WTC11 (cell line): ENCODE results near the gene TRAPPC10. TPM values are rescaled to one million over a fixed set of nuclear protein-coding genes. Genes with fewer than 3 reads are reported as not detected.

Experiments used
- ATAC-seq: fragments of 200-7000 bp; cut with Tn5 transposase; 2 replicates; pipeline ENCODE4 v1.10.0; 2021; ENCODE audit warnings: mild to moderate bottlenecking, moderate library complexity
- CTCF ChIA-PET: fragments of 300-600 bp; sonication (Branson Sonifier 250); formaldehyde crosslinking; loops from one replicate; lab custom pipeline; 2021; ENCODE audit warnings: antibody characterized with exemption; lab: Charles Lee
- POLR2A ChIA-PET: fragments of 350-600 bp; sonication (Branson Sonifier 250); formaldehyde crosslinking; loops from one replicate; lab custom pipeline; 2021; ENCODE audit warnings: antibody characterized with exemption; lab: Charles Lee
- DNase-seq: peaks from one replicate; pipeline ENCODE4 v3.0.0; 2021; ENCODE audit warnings: low spot score
- H3K27ac Mint-ChIP-seq: 2 replicates; pipeline ENCODE4 v1.8.0; 2021; ENCODE audit warnings: mixed read lengths
- H3K27me3 Mint-ChIP-seq: 2 replicates; pipeline ENCODE4 v1.8.0; 2021; ENCODE audit warnings: low read depth, mild to moderate bottlenecking, moderate library complexity, mixed read lengths
- H3K36me3 Mint-ChIP-seq: 2 replicates; pipeline ENCODE4 v1.8.0; 2021; ENCODE audit warnings: mixed read lengths
- H3K4me1 Mint-ChIP-seq: 2 replicates; pipeline ENCODE4 v1.8.0; 2022; ENCODE audit warnings: mixed read lengths
- H3K4me3 Mint-ChIP-seq: 2 replicates; pipeline ENCODE4 v1.8.0; 2021; ENCODE audit warnings: mild to moderate bottlenecking, moderate library complexity, mixed read lengths
- H3K9me3 Mint-ChIP-seq: 2 replicates; pipeline ENCODE4 v1.8.0; 2021; ENCODE audit warnings: mixed read lengths
- AR ChIP-seq: fragments of 250-450 bp; sonication (Bioruptor Pico); IDR thresholded peaks from 2 replicates; pipeline ENCODE4 v1.9.0; 2021; ENCODE audit warnings: mild to moderate bottlenecking
- ARID4B ChIP-seq: sonication (generic); formaldehyde crosslinking; IDR thresholded peaks from 2 replicates; pipeline ENCODE4 v1.8.0; 2023; ENCODE audit warnings: missing genetic modification reagents, mild to moderate bottlenecking, borderline replicate concordance
- ATF1 ChIP-seq: sonication (generic); formaldehyde crosslinking; IDR thresholded peaks from 2 replicates; pipeline ENCODE4 v1.8.1; 2023; ENCODE audit warnings: mild to moderate bottlenecking, moderate library complexity, missing genetic modification reagents
- CREM ChIP-seq: sonication (generic); formaldehyde crosslinking; IDR thresholded peaks from 2 replicates; pipeline ENCODE4 v1.8.1; 2022; ENCODE audit warnings: mild to moderate bottlenecking, missing genetic modification reagents, moderate library complexity
- ELF4 ChIP-seq: sonication (generic); formaldehyde crosslinking; IDR thresholded peaks from 2 replicates; pipeline ENCODE4 v1.8.1; 2022; ENCODE audit warnings: low read depth, mild to moderate bottlenecking, moderate library complexity, missing genetic modification reagents
- GTF2I ChIP-seq: fragments of 250-450 bp; sonication (Bioruptor Pico); conservative IDR thresholded peaks from 2 replicates; pipeline ENCODE4 v1.4.0; 2021; ENCODE audit warnings: mild to moderate bottlenecking
- HMGXB4 ChIP-seq: sonication (generic); formaldehyde crosslinking; IDR thresholded peaks from 2 replicates; pipeline ENCODE4 v1.8.1; 2023; ENCODE audit warnings: mild to moderate bottlenecking, moderate library complexity, missing genetic modification reagents
- JUN ChIP-seq: sonication (generic); formaldehyde crosslinking; IDR thresholded peaks from 2 replicates; pipeline ENCODE4 v1.8.0; 2023; ENCODE audit warnings: mild to moderate bottlenecking, missing genetic modification reagents
- MAX ChIP-seq: sonication (generic); formaldehyde crosslinking; IDR thresholded peaks from 2 replicates; pipeline ENCODE4 v1.8.0; 2022; ENCODE audit warnings: mild to moderate bottlenecking, missing genetic modification reagents
- NR2C2 ChIP-seq: sonication (generic); formaldehyde crosslinking; IDR thresholded peaks from 2 replicates; pipeline ENCODE4 v1.8.0; 2022; ENCODE audit warnings: mild to moderate bottlenecking, missing genetic modification reagents
- OVOL2 ChIP-seq: fragments of 250-450 bp; sonication (Bioruptor Pico); IDR thresholded peaks from 2 replicates; pipeline ENCODE4 v1.9.0; 2021; ENCODE audit warnings: mild to moderate bottlenecking, borderline replicate concordance
- SOX15 ChIP-seq: fragments of 250-450 bp; sonication (Bioruptor Pico); IDR thresholded peaks from 2 replicates; pipeline ENCODE4 v1.9.0; 2021; ENCODE audit warnings: mild to moderate bottlenecking
- STAT6 ChIP-seq: sonication (generic); formaldehyde crosslinking; conservative IDR thresholded peaks from 2 replicates; pipeline ENCODE4 v1.8.1; 2023; ENCODE audit warnings: mild to moderate bottlenecking, low read depth, missing genetic modification reagents, moderate library complexity
- TCF7 ChIP-seq: sonication (generic); formaldehyde crosslinking; IDR thresholded peaks from 2 replicates; pipeline ENCODE4 v1.8.0; 2022; ENCODE audit warnings: mild to moderate bottlenecking, low read depth, missing genetic modification reagents, moderate library complexity
- ZBTB21 ChIP-seq: sonication (generic); formaldehyde crosslinking; IDR thresholded peaks from 2 replicates; pipeline ENCODE4 v1.8.1; 2023; ENCODE audit warnings: mild to moderate bottlenecking, missing genetic modification reagents, borderline replicate concordance
- total RNA-seq: library from RNA; stranded (reverse); gene quantifications from 3 replicates; pipeline ENCODE4 v1.2.3, GENCODE V29; 2021

The TRAPPC10 gene
- total RNA-seq, 1 experiment from 2014 or later, result 34.5 TPM

GRCh38 chr21:44057055-44057454 is 44.9 kb downstream of the TRAPPC10 start:
- H3K4me1 Mint-ChIP-seq, result no peaks in the 10 kb centered on the region
- H3K27ac Mint-ChIP-seq, result no peak overlapping the region
- peaks cover 24% of the 10 kb centered on the region for H3K36me3 Mint-ChIP-seq
- DNase-seq, result no peak
- H3K9me3 Mint-ChIP-seq, result no peaks in the 10 kb centered on the region
- ChIA-PET CTCF (interaction anchor here (1.0 kb wide), 1 partner anchor 15 kb away, joined by 3 read pairs; no protein-coding TSS in a partner anchor), POLR2A (no interaction called here)
- no peak overlapping the region for H3K4me3 Mint-ChIP-seq
- H3K27me3 Mint-ChIP-seq, result no peaks in the 10 kb centered on the region
- no peak for ATAC-seq
- no peak for TF ChIP-seq ARID4B (CRISPR knock-in tag)
- TF ChIP-seq TCF7 (CRISPR knock-in tag), result no peak
- no peak for TF ChIP-seq MAX (CRISPR knock-in tag)
- TF ChIP-seq GTF2I (CRISPR knock-in tag), result no peak
- no peak for TF ChIP-seq ATF1

GRCh38 chr21:44057960-44058651 is 46.0 kb downstream of the TRAPPC10 start:
- peak overlapping the region; percentile 64 for H3K27ac Mint-ChIP-seq
- POLR2A ChIA-PET, result no interaction called here
- H3K36me3 Mint-ChIP-seq, result peaks cover 24% of the 10 kb centered on the region
- H3K4me3 Mint-ChIP-seq, result no peak overlapping the region
- ATAC-seq, result no peak
- no peaks in the 10 kb centered on the region for H3K9me3 Mint-ChIP-seq
- no peak for TF ChIP-seq JUN (CRISPR knock-in tag)
- no peak for DNase-seq
- H3K4me1 Mint-ChIP-seq, result no peaks in the 10 kb centered on the region
- no peaks in the 10 kb centered on the region for H3K27me3 Mint-ChIP-seq
- CTCF ChIA-PET, result interaction anchor here (1.3 kb wide), 1 partner anchor 119 kb away, joined by 3 read pairs; no protein-coding TSS in a partner anchor

GRCh38 chr21:44058652-44058964 is 46.5 kb downstream of the TRAPPC10 start:
- Mint-ChIP-seq H3K4me3 (no peak overlapping the region), H3K36me3 (peaks cover 27% of the 10 kb centered on the region), H3K4me1 (no peaks in the 10 kb centered on the region), H3K9me3 (no peaks in the 10 kb centered on the region), H3K27me3 (no peaks in the 10 kb centered on the region), H3K27ac (peak overlapping the region; percentile 42; the same call in 1 of the 2 replicates)
- DNase-seq, result no peak
- ATAC-seq, result no peak
- ChIA-PET CTCF (interaction anchor here (1.3 kb wide), 1 partner anchor 120 kb away, joined by 3 read pairs; no protein-coding TSS in a partner anchor), POLR2A (no interaction called here)
- TF ChIP-seq OVOL2 (no peak), SOX15 (CRISPR knock-in tag) (no peak), AR (CRISPR knock-in tag) (no peak), GTF2I (CRISPR knock-in tag) (no peak), CREM (CRISPR knock-in tag) (no peak), ELF4 (CRISPR knock-in tag) (no peak), HMGXB4 (CRISPR knock-in tag) (no peak), ZBTB21 (CRISPR knock-in tag) (no peak), NR2C2 (CRISPR knock-in tag) (no peak), STAT6 (CRISPR knock-in tag) (no peak)
